Eye (tissue), 1 donor: Measurements from ENCODE around the gene SBNO2.

Source experiments
- DNase-seq: peaks from one replicate; pipeline ENCODE4 v3.0.0-alpha.2; 2015

Gene SBNO2

DNA sequence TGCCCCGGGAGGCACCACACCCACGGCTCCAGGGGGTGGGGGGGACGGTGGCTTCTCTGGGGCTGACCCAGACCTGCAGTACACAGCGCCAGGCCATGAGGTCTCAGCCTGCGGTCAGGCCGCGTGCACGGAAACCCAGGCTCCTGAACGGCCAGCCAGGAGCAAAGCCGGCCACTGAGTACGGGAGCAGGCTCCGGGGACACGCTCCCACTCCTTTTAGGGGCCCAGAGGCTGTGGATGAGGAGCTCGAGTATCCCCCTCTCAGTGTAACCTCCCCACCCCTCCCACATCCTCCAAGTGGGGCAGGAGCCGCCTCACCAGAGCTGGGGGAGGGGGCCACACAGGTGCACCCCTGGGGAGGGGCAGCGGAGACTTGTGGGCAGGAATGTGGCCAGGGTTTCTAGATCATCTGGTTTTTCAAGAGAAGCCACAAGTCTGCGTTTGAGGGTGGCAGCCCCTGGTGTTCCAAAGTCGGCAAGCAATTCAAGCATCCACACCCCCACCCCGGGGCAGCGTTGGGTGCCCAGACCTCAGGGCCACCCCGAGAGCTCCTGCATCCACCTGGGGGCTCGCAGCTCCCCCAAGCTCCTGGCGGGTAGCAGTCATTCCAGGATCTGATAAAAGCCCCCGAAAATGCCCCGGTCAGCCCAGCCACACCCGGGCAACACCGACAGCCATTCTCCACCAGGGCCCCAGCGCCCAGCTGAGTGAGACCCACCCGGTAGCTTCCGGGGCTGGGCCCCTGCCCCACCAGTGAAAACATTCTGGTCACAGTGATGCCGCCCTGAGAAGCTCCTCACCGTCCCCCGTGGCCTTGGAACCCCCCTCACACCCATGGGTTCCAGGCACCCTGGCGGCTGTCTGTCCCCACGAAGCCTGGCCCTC, 6.1 kb downstream of the SBNO2 start:
- DNase-seq: no peak

DNA sequence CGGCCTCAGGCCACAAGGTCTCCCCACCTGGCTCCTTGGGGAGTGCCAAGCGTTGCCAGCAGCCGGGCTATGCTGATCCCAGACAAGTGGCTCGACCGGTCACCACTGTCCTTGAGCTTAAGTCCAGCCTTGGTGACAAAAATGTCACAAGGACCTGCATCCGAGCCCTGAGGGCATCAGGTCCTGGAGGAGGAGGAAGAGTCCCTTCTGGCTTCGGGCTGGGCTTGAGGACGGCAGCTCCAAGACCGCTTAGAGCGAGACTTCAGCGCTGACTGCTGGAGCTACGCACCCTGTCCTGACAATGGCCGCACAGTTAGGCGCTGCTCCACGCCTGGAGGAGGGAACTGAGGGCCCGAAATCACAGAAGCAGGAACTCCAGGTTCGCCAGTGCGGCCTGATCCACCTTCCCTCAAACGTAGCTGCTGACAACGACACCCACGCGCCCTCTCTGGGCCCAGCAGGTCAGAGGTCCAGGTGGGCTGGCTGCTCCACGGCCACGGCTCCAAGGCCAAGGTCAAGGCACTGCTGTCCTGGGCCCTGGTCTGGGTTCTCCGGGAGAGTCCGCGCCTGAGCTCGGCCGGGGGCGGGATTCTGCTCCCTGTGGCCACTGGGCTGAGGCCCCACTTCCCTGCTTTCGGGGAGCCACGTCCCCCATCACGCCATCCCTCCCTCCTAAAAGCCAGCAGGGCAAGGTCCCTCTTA, 7.0 kb downstream of the SBNO2 start:
- no peak for DNase-seq

DNA sequence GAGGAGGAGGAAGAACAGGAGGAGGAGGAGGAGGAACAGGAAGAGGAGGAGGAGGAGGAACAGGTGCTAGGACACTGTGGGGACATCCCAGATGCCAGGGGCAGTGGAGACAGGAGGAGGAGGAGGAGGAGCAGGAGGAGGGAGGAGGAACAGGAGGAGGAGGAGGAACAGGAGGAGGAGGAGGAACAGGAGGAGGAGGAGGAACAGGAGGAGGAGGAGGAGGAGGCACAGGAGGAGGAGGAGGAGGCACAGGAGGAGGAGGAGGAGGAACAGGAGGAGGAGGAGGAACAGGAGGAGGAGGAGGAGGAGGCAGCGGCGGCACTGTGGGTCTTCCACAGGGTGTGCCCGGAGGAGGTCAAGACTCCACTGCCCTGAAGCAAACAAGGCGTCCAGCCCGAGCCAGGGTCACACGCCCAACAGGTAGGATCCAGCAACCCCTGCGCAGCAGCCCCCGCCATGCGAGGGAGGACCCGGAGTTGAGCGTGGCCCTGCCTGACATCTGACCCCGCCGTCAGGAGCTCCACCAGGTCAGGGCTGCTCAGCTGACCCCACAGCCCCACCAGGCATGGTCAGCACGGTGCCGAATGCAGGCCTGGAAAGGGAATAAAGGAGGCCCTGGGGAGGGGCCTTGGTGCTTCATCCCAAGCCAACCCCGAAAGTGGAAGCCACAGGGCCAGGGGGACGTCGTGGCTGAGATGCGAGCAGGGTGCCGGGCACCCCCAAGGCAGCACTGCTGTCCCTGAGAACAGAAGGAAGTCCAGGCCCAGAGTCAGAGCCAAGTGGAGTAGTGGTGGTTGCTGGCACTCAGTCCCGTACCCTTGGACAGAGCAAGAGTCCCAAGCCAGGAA, 9.2 kb downstream of the SBNO2 start:
- no peak for DNase-seq

DNA sequence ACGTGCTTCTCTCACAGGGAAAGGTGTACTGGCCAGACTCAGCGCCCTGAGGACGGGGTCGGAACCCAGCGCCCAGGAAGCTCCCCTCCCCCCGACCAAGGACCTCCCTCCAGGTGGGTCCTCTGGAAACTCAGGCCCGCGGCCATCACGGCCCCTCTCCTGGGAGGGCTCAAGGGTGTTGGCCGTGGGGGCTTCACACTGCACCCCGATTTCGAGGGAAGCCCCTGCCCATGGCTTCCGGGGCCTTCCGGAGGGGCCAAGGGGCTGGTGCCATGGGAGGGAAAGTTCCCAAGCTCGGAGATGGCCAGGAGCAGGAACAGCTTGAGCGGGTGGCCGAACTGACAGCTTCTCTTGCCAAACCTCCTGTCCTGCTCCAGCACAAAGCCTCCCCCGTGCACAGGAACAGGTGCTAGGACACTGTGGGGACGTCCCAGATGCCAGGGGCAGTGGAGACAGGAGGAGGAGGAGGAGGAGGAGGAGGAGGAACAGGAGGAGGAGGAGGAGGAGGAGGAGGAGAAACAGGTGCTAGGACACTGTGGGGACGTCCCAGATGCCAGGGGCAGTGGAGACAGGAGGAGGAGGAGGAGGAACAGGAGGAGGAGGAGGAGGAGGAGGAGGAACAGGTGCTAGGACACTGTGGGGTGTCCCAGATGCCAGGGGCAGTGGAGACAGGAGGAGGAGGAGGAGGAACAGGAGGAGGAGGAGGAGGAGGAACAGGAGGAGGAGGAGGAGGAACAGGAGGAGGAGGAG, 10.0 kb downstream of the SBNO2 start:
- no peak for DNase-seq

- no peak for DNase-seq
These were observed 10.7 kb downstream of the SBNO2 start for GRCh38 chr19:1163283-1163933.

DNA sequence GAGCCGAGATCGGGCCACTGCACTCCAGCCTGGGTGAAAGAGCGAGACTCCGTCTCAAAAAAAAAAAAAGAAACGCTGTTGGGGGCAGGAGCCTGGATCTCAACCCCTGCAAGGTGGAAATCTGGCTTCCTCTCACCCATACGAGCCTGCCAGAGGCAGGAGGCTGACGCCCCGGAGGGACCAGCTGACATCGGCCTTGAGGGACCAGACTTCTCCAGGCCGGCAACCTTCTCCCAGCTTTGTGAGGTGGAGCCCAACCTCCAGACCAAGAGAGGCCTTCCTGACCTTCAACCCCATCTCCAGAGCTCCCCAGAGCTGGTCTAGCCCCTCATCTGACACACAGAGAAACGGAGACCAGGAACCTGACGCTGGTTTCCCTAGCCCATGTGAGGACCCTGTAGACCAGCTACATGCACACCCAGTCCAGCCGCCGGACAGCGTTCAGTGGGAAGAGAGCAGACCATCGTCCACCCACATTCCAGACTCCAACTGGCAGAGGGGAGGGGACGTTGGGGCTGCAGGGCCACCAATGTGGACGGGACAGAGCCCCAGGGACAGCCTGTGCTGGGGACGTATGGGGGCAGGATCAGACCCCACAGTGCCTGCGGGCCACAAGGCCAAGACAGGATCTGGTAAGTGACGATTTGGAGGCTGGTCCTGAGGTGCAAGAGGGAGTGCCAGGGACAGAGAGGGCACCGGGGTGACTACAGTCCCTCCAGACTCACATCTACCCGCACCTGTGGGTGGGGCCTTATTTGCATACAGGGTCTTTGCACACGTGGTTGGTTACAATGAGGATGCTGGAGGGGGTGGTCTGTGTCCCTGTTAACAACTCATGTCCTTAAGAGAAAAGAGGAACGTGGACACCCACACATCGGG, 11.4 kb downstream of the SBNO2 start:
- no peak for DNase-seq

GRCh38 chr19:1161716-1162115, 12.4 kb downstream of the SBNO2 start:
- no peak for DNase-seq

- DNase-seq: no peak
These were observed 14.0 kb downstream of the SBNO2 start for GRCh38 chr19:1159864-1160595.

GRCh38 chr19:1158885-1159448, 15.1 kb downstream of the SBNO2 start:
- DNase-seq: no peak

GRCh38 chr19:1157931-1158884, 15.9 kb downstream of the SBNO2 start:
- DNase-seq: no peak

DNA sequence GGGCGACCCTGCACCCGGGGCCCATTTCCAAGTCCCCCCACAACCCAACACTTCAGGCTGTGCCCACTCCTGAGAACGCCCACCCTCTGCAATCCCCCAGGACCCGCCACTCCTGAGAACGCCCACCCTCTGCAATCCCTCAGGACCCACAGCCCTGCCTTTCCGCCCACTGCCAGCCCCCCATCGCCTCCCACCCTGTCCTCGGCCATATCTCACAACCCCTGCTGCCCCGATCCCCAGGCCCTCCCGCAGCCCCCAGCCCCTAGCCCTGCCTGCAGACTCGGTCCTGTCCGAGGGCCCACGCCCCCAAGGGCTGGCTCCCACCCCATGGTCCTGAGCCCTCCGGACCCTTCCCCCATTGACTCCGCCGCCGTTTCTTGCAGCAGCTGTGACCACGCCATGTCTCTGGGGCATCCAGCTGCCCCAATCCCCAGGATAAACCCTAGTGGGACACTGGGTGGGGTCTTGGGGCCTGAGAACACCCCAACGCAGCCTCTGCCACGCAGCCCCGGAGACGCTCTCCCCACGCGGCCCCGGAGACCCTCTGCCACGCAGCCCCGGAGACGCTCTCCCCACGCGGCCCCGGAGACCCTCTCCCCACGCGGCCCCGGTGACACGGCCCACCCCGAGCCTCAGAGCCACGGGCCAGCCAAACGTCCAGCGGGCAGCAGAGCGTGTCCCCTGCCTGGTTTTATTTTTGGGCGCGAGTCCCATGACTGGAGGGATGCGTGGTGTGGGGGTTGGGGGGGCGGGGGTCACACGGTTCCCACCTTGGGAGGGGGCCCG, 17.0 kb downstream of the SBNO2 start:
- no peak for DNase-seq

GRCh38 chr19:1156305-1156801, 17.7 kb downstream of the SBNO2 start:
- DNase-seq: no peak

- DNase-seq: no peak
These were observed 18.4 kb downstream of the SBNO2 start for GRCh38 chr19:1155352-1156304.

GRCh38 chr19:1154731-1155351, 19.2 kb downstream of the SBNO2 start:
- peak; percentile 21 for DNase-seq

DNA sequence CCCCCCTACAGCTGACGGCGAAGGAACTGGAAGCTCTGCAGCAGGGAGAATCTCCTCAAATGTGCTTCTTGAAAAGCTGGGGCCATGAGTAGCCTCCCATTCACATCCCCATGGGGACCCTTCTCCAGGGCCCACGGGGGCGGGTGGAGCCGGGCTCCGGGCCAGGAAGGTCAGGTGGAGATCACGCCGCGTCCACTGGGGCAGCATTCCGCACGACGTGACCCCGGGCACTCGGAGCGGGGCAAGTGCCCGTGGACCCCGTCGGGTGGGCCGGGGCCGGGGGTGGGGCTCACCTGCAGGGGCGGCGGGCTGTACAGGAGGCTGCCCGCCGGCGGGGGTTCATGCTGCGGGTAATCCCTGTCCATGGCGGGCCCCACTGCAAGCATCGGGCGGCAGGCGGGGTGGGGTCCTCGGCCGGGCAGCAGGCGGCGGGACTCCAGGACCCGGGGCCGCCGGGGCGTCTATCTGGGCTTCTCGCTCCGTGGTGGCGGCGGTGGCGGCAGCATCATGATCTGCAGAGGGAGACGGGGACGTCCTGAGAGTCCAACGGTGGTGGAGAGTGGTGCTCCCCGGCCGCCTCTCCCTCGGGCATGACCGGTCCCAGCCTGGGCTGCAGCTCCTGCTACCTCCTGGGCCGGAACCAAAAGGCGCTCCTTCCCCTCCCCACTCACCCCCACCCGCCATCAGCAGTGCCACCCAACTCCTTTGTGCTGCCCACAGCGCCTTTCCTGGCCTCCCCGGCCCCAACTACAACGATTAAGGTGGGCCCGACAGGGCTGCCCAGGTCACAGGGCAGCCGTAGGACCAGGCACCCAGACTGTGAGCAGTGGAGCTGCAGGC, 20.0 kb downstream of the SBNO2 start:
- DNase-seq: no peak
